H1 (cell line): ENCODE results near the gene TSSK6. TPM values are rescaled to one million over a fixed set of nuclear protein-coding genes. Genes with fewer than 3 reads are reported as not detected.

Source experiments
- SIN3A ChIP-seq, 2 experiments: IDR thresholded peaks in 1 of 2; conservative IDR thresholded peaks in 1 of 2; 2 replicates each; pipeline ENCODE4 v1.6.1; 2011 to 2012; ENCODE audit warnings: low read length in 2 of 2, improper control_type of control experiment in 1 of 2, low read depth in 1 of 2, mild to moderate bottlenecking in 1 of 2
- polyA plus RNA-seq, 7 experiments: library from polyadenylated mRNA; depleted of rRNA in 3 of 7; stranded (reverse) in 5 of 7; unstranded in 2 of 7; fragments of >200 nt in 5 of 7; fragments of 200-250 nt in 2 of 7; gene quantifications; 1 replicate in 5 of 7; 2 replicates in 1 of 7; 4 replicates in 1 of 7; pipeline versions ENCODE4 v1.2.1 to v1.2.3, GENCODE V29; 2011 to 2013; ENCODE audit warnings: missing spikeins in 2 of 7, mixed read lengths in 2 of 7
- total RNA-seq: library from RNA; stranded (reverse); fragmentation: NEBNext Ultra II Directional; extraction: Animal tissue kit (Norgen Biotek cat#: 25700); gene quantifications from 2 replicates; pipeline ENCODE4 v1.2.1, GENCODE V29; 2021
- TF ChIP-seq, protein P1 (sequence below): IDR thresholded peaks from 2 replicates; pipeline ENCODE4 v1.6.1; 2012; ENCODE audit warnings: low read length, inconsistent platforms

TSSK6 gene
- total and polyA plus RNA-seq, 2 of the 8 experiments (the other 6 are each of a cell fraction or from before 2014, with no cell fraction given) = 3.6 to 7.8 TPM

DNA sequence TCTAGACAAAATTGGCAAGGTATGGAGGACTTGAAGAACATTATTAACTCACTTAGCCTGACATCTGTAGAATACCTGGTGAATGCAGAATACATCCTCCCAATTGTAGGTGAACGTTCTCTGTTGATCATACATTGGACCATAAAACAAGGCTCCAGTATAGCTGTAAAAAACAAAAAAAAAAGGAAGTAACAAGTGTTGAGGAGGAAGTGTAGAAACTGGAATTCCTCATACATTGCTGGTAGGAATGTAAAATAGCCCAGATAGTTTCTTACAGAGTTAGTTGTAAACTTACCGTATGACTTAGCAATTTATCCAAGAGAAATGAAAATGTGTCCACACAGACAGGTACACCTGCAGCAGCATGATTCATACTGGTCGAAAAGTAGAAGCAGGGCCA is 44.8 kb downstream of the TSSK6 start (continued):
- TF ChIP-seq SIN3A (conservative IDR thresholded peaks at IDR 0.05 in 1 of 2, IDR thresholded peaks at IDR 0.05 in 1 of 2; ENCODE audit: low read depth in 1 of 2, low read length in 2 of 2) = no peak
- TF ChIP-seq, protein P1, sequence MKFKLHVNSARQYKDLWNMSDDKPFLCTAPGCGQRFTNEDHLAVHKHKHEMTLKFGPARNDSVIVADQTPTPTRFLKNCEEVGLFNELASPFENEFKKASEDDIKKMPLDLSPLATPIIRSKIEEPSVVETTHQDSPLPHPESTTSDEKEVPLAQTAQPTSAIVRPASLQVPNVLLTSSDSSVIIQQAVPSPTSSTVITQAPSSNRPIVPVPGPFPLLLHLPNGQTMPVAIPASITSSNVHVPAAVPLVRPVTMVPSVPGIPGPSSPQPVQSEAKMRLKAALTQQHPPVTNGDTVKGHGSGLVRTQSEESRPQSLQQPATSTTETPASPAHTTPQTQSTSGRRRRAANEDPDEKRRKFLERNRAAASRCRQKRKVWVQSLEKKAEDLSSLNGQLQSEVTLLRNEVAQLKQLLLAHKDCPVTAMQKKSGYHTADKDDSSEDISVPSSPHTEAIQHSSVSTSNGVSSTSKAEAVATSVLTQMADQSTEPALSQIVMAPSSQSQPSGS = no peak
